Activated CD8-positive, alpha-beta memory T cell treated with anti-CD3 and anti-CD28 coated beads for 4 hours (primary cell): Measurements from ENCODE around the gene SMOC2.
"Not testable (repeated sequence)": the region's sequence is repeated elsewhere in the genome, so short reads cannot be mapped to it uniquely, and the experiment has no call there.

Experiments
- DNase-seq, 2 donors: peaks; one replicate each; pipeline ENCODE4 v3.0.0-alpha.2; 2020; ENCODE audit warnings: low read depth in 2 of 2

The SMOC2 gene

DNA sequence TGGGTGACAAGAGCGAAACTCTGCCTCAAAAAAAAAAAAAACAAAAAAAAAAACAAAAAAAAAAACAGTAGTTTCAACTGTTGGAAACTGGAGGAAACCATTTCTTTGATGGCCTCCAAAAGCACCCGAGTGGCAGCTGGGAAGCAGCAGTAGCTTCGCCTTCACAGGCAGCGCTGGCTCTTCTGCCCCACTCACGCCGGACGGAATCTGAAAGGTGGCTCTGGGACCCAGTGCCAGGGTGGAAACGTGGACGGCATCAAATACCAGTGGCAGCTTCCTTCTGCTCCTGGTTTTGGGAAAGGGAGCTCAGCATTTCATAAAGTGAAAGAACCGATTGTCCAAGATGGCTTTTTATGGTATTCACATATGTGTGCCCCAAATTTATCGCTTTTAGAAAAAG lies 159.4 kb downstream of the SMOC2 start:
- DNase-seq, result no peak

DNA sequence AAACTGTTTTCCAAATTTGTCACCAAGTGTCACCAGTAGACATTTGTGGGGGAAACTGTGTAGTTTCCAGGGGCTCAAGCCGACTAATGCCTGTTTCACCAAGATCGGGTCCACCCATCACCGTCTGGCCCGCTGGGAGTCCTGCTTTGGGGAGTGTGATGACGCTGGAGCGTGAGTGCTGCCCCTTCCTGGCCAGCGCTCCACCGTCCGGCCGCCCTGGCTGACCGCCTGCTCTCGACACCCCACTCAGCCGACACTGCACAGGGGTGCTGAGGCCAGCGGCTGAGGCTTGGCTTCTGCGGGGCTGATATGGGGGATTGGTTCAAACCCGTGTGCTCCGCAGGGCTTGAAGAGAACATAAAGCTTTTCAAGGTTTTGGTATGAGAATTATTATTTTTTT lies 160.1 kb downstream of the SMOC2 start:
- DNase-seq, result no peak

DNA sequence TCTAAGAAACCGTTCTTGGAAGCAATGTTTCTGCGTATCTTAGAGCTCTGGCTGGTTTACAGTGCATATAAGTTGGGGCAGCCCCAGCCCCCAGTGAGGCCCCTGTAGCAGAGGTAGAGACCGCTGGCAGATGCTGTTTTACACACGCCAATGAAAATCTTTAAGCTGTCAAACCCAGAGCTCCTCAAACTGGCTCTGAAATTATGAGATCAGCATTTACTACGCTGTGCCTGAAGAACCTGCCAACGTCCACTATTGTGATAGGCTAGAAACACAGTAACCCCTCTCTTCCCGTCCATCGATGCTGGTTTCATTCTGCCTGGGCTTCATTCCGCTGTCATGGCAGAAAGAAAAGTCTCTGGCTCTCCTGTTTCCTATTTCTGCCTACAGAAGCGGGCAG lies 160.6 kb downstream of the SMOC2 start:
- DNase-seq, result no peak

DNA sequence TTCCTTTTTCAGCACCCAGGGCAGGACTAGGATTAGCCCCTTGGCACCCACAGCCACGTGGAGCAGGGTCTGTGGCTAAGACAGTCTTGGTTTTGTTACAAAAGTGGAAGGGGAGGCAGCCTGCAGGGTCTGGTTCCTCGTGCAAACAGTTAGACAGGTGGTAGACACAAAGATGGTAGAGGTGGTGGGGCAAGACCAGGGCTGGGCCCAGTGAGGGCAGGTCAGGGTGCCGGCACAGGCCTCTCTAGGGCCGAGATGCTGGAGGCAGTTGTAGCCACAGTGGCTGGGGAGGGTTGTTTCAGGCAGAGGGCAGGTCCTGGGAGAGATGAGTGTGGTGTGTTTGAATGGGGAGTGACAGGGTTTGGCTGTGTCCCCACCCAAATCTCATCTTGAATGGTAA lies 161.6 kb downstream of the SMOC2 start:
- DNase-seq, result no peak

DNA sequence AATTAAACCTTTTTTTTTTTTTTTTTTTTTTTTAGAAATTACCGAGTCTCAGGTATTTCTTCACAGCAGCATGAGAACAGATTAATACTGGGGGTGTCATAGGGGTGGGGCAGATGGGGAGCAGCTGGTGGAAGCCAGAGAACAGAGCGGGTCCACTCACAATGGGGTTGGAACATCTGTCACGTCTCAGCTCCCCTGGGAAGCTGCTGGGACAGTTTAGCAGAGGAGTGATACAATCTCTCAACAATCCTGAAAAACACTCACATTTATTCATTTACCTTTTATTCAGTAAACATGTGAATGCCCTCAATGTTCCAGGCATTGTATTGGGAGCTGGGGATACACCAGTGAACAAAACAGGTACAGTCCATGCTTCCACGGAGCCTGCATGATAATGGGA lies 162.2 kb downstream of the SMOC2 start:
- no peak for DNase-seq

DNA sequence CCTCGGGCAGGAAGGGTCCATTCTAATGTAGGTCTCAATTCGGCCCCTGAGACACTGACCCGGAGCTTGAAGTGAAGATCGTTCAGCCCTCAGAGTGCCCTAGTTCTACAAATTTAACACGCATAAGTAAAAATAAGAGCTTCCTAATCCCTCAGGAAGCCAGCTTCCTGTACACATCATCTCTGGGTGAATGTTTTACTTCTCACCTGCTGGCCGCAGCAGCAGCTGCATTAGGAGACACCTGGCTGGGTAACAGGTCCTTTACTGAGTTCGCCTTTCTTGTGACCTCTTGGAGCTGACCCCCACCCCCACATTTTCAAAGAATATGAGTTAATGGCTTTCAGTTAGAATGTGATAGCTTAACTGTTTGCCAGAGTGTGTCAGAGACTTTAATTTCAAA lies 165.0 kb downstream of the SMOC2 start:
- no peak for DNase-seq

DNA sequence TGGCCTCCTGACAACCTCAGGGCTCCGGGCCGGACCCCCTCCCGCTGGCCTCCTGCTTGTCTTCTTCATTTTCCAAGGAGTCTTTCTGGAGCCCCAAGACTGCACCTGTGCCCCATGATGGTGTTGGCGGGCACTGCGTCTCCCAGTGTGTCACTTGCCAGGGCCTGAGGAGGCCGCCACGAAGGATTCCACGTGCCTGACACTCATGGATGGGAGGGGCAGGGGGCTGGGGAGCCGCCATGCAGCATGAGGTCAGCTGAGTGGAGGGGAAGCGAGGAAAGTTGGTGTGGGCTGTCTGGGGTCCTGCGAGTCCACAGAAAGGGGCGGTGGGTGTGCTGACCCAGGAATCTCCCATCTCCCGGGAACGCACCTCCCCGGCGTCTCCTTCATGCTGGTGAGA lies 165.7 kb downstream of the SMOC2 start:
- no peak for DNase-seq

DNA sequence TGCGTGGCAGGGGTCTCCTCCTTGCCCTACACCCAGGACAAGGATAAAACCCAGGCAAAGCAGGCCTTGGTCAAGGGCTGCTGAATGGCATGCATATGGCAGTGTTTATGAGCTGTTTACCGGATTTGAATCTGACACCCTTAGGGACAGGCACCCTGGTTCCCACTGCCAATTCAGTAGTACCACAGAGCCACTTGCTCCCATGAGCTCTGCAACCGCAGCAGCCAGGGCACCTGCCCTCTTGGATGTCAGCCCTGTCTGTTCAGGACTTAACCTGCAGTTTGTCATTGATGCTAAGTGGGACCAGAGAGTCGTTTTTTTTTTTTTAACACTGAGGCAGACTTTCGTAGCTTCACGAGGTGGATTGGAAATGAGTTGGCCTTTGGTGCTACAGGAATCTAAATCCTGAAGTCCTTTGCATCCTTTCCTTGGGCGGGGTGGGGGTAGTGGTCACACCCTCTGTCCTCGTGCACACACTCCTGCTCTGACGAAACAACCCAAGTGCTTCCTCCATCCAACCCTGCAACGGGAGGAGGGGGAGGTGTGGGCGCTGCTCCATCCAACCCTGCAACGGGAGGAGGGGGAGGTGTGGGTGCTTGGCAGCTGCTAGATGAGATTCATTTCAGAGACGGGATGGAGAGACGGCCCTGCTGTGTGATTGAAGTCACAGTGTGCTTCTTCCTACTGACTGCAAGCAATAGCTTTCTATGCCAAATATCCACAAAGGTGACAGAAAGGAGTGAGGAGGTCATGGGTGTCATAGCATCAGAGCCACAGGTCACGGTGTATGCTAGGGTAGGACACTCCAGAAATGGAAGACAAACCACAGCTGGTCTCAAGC lies 166.5 kb downstream of the SMOC2 start:
- no peak for DNase-seq

DNA sequence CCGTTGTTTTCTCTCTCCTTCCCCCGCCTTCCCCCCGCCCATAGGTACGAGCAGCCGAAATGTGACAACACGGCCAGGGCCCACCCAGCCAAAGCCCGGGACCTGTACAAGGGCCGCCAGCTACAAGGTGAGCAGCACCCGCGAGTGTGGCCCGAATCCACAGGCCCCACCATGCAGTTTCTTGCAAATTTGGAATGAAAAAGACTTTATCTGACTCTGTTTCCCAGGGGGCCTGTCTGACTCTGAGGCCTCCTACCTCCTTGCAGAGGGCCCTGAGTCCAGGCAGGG lies 167.1 kb downstream of the SMOC2 start:
- no peak for DNase-seq

DNA sequence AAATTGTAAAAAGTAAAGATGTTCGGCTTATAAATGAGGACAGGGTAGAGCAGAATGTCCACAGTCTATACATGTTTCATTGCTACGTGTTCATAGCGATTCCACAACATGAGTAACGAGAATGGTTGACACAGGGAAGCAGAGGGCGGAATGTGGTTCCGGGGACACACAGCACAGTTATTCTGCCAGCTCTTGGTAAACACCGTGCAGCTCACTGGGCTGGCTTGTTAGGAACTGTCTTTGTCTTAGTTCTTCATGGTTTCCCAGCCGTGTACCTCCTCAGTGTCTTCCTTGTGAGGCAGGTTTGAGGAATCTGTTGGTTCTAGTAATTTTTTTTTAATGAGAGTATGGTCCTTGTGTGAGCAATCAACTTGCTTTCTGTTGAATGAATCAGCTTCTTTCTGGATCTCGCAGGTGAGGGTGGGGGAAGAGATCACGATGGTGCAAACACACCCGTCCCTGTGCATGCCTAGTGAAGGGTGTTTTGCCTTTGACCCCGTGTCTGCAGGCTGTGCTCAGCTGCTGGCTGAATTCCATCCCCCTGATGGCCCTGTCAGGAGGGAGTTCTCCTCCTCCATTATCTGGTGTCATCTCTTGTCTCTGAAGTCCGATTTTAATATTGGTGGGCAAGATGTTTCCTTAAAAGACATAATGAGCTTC lies 168.2 kb downstream of the SMOC2 start:
- DNase-seq, result no peak

DNA sequence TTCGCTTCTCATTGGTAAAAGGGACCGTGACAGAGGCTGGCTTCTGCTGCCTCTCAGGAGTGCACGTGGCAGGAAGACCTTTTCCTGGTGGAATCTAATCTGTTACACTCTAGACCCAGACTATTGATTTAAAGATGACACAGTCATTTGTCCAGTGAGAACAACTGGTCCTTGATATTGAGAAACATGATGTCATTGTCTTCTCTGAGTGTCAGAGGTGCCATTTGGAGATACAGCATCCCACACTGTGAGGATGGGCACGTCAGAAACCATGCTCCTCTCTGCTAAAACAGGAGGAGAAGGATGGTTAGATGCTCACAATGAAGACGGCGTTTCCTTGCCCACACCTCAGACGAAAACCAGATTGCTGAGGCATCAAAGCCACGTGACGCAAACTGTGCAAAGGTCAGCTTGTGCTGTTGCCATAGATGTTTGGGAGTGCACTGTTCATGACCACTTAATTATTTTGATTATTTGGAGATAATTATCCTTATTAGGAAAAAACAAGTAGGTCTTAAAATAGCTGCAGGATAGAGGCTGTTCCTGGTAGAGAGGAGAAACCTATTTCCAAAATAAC lies 169.0 kb downstream of the SMOC2 start:
- DNase-seq, result no peak

DNA sequence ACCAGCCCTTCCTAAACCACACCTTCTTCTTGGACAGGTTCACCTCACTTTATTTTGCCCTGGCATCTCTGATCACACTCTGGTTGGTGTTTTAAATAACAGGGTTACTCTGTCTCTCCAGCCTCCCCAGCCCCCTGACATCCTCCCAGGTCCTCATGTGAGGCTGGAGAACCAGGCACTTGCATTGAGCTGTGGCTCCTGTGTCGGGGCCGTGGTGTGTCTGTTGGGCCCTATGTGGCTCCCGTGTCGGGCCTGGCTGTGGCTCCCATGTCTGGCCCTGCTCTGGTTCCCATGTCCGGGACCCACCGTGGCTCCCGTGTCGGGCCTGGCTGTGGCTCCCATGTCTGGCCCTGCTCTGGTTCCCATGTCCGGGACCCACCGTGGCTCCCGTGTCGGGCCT lies 170.0 kb downstream of the SMOC2 start:
- not testable (repeated sequence) for DNase-seq

DNA sequence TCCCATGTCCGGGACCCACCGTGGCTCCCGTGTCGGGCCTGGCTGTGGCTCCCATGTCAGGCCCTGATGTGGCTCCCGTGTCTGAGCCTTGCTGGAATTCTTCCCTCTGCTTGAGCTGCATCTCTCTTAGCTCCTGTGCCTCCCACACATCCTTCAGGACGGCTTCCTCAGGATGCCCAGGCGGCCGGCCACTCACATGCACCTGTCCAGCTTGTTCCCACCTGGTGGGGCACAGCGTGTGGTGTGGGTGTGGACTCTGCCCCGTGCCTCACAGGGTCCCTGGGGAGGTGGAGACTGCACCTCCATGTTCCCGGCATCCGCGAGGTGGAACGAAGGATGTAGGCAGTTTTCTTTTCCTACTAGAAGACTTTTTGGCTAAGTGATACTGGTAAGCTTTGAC lies 170.7 kb downstream of the SMOC2 start:
- no peak for DNase-seq

DNA sequence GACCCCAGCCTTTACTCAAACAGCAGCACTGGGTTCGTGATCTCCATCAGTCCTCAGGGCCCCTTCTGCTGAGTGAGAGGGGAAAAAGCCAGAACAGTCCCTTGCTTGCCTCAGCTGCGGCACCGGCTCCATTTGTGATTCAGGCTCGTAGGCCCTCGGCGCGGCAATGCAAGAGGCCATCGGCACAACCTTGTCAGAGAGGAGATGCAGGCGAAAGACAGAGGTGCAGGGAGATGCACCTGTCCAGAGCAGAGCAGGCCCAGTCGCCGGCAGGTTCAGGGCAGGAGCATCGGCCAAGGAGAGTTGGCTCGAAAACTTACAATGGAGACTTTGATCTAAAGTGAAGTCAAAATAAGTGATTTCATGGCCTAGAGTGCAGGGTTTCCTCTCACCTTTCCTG lies 171.6 kb downstream of the SMOC2 start:
- DNase-seq, result no peak

DNA sequence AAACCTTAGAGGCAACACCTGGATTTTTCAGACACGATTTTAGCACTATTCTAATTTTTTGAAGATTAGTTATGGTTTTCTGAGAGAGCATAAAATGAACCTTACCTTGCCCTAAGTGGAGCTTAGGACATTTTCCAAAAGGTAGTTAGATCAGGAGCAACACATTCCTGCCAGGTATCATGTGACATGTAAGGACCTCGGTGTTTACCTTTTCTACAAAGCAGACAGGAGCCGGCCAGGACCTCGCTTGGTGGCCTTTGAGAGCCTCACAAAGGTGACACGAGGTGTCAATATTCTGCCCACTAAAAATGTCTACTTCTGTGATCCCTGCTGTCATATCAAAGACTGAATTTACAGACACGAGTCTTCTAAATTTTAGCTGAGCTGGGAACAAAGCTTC lies 174.9 kb downstream of the SMOC2 start:
- no peak for DNase-seq

DNA sequence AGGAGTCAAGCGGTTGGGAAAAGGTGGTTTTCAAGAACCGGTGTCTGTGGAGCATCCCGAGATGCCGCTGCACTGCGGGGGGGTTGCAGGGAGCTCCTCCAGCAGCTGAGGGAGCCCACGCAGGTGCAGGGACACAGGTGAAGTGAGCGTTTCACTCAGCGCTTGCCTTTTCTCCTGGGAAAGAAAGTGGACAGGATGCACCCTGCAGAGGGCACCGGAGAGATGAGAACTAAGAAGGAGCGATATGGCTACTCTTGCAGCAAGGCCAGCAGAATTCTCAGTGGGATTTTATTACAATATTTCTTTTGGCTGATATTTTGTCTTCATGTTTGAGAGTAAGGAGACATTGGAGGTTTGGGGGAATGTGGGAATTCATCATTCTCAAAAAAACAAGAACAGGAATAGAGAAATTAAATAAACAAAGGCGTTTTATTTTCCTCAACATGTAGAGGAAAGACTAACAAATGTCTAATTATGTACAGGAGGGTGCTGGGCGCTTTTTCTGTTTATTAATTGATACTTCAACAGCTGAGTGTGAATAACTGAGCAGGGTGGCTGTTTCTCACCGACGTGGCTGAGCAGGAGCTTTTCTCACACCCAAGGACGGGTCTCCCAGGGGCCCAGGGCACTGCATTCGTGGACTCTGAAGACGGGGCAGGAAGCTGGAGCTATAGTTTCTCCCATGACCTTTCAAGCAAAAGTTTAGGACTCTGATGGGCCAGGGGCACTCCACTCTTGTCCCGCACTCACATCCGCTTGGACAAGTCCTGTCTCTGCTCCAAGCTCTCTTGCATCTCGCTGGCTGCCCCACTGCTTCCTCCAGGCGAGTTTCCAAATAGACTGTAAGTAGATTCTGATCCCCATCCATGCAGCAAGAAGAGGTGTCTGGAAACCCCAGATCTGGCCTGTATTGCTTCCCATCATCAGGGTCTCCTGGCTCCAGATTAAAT lies 176.1 kb downstream of the SMOC2 start:
- no peak for DNase-seq

DNA sequence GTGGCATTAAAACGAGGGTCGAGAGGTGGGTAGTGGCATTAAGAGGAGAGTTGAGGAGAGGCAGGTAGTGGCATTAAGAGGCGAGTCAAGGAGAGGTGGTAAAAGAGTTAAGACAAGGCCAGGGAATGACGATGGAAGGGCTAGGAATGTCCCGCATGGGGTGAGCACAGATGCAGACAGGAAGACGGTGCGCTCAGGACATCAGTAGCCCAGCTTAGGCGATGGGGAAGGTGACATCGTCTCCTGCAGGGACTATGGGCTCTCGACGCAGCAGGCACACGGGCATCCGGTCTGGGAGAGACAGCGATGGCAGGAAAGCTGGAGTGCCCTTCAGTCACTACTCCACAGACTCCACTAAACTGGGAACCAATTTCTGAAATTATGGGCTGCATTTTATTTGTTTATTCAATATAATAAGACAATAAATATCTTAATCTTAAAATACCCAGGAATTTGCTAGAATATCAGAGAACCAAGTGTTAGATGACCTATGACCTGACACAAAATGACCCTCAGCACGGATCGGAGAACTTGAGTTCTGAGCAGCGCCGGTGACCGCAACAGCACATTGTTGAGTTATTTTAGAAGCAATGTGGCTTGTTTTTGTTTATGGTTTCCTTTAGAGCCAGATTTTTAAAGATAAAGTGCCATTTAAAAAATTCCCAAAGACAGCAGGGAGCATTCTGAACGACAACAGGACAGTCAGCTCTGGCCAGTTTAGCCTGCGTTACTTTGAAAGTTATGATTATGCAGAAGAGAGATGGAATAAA lies 177.7 kb downstream of the SMOC2 start:
- no peak for DNase-seq

DNA sequence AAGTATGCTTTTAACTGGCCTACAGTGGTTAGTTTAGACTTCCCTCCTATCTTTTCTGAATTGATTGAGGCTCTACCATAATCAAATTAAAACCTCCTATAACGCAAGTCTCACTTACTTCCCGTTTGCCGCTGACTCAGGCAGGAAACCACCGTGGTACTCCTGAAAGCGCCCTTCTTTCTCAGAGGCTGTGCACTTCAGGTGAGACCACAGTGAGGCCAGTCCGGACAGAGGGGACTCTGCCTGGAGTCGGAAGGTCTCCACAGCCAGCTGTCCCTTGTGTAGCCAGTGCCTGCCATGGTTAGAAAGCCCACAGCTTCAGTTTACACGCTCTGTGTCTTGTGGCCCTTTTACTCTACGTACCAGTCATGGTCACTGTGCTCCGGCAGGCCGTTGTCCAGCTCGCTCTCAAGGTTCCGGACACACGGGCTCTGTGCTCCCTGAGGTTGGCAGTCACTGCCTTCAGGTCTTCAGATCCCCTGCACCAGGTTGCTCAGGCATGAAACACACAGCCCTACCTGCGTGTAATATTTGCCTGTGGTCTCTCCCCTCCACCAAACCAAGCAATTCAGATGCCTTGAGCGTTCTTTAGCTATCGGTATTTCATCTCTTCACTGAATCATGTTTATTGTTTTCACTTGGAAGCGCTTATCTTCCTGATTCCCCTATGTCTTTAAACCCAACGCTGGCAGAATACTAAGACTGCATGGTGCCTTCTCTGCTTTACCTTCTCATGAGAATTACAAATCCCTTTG lies 178.8 kb downstream of the SMOC2 start:
- DNase-seq, result peak in 1 of 2 donors; percentile 5

DNA sequence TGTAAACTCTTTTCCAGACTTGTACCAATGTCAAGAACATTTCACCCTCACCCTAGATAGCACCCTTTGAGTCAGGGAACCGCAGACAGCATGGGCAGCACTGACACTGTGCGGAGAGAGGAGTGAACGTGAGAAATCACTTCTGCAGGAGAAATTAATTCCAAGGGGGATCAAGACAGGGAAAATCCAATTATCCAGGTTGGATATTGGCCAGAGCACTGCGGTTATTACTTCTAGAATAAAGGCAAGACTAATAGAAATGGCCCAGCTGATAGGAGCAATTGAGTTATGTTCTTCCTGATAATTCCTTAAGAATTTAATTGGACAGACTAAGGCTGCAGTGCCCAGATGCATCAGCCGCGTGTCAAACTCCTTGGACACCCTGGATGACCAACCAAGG lies 179.6 kb downstream of the SMOC2 start:
- DNase-seq, result no peak

DNA sequence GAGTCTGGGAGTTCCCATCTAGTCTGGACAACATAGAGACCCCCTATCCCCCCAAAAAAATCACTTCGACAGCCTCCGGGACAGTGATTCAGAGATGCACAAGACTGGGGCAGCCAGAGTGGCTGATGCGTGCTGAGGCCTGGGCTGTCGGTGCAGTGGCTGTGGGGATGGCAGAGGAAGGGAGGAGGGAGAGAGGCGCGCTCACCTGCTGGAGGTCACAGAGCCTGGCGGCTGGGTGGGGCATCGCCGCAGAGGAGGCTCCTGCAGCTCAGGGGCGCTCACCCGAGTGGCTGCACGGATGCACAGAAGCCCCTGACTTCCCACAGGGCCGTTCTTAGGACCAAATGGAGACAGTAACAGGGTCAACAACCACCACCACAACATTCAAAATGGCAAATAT lies 182.8 kb downstream of the SMOC2 start:
- no peak for DNase-seq

DNA sequence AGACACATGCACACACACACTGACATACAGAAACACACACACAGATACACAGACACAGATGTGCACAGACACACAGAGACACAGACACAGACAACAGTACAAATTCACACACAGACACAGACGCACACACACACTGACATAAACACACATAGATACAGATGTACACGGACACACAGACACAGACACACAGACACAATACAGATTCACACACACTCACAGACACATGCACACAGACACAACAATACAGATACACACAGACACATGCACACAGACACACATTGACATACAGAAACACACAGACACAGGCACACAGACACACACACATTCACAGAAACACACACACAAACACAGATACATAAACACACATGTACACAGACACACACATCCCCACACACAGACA lies 183.6 kb downstream of the SMOC2 start:
- DNase-seq, result no peak
